Stimulated activated CD4-positive, alpha-beta T cell treated with anti-CD3 and anti-CD28 coated beads, Interleukin-12 subunit alpha, Interleukin-12 subunit beta, amount 100 ng/mL, for 48 hours (primary cell): Measurements from ENCODE around the gene PALB2.
A peak's percentile ranks its signal among the peaks of the same experiment; 100 is the strongest.

Source experiments
- DNase-seq, 3 donors: peaks; one replicate each; pipeline ENCODE4 v3.0.0-alpha.2; 2020; ENCODE audit warnings: low read depth in 2 of 3, low spot score in 1 of 3

Gene PALB2

DNA sequence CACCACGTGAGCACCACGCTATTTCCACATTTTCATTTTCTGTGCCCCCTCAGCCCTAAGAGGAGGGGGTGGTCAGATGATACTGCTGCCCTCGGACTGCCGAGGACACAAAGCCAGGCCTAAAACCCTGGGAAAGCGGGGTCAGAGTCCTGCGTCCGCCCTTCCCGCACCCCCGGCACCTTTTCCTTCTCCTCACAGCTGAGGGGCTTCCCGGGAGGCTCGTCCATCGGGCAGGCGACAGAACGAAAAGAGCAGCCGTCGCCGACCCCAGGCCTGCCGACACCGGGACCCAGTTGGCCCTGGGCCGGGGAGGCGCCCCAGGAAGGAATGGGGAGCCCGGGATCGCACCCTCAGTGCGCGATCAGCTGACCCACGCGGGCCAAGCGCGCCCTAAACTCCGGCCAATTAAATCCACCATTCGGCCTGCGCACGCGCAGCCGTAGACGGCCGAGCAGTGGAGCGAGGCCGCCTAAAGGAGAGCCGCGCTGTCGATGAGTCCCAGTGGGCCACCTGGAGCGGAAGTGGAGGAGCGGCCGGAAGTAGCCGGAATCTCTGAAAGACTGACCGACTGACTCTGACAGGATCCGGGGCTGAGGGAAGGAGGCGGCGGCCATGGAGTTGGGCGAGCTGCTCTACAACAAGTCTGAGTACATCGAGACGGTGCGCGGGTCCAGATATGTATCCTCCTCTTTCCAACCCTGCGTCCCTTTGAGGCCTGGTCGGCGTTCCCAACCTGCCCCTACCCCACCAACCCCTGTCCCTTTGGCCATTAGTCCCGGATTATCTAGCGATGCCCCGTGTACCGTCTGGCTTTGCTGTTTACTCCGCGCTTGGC is at the start of gene PALB2, which contains the start of gene DCTN5:
Gene PALB2, minus strand, starts transcription at position 380 of the 835 bp plus-strand sequence. Its CDS starts 153 bp downstream, at position 227.
Gene DCTN5, plus strand, starts transcription at position 536 of the 835 bp plus-strand sequence. Its CDS starts 77 bp downstream, at position 613.
- DNase-seq = peak; percentile 77 to 88 (median 88)

- no peak for DNase-seq
Measured at GRCh38 chr16:23689442-23690187, 48.5 kb upstream of the PALB2 start.

- no peak for DNase-seq
Measured at GRCh38 chr16:23687034-23687808, 46.1 kb upstream of the PALB2 start.

DNA sequence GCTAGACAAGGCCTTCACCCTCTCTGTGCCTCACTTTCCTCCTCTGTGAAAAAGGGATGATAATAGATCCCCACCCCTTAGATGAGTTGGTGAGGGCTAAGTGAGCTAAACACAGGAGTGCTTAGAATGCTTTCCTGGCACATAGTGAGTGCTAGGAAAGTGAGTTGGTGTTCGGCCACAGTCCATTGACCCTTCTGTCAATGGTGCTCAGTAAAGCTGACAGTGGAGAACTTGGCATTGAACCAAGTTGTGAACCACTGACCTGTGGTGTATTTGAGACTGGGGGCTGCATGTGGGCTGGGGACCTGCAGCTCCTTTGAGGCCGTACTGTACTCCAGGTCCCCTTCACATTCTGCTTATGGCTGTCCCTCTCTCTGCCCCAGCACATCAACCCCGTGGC is 42.4 kb upstream of the PALB2 start:
- no peak for DNase-seq

DNA sequence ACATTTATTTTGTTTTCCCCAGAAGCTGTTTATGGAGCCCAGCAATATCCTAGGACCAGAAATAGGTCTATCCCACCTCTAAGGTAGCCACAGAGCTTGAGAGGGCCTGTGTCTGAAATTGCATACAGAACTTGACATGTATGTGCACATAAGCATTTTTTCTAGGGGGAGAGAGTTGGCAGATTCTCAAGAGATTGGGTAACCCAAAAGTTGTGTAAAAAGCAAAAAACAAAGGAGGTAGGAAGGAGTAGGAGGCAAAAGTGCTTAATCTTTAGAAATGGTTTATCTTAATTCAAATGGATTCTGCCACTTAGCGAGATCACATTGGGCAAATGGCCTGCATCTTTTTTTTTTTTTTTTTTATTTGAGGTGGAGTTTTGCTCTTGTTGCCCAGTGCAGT is 41.1 kb upstream of the PALB2 start:
- no peak for DNase-seq

DNA sequence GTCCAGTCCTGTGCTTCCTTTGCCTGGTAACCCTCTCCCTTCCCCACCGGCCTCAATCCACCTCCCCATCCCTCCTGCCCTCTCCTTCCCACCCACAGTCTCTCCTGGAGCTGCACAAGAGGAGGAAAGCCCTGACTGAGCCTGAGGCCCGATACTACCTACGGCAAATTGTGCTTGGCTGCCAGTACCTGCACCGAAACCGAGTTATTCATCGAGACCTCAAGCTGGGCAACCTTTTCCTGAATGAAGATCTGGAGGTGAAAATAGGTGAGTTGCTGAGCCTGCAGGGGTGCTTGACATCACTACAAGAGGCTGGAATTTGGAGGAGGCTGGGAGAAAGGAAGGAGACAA is 38.9 kb upstream of the PALB2 start:
- no peak for DNase-seq

GRCh38 chr16:23679274-23679985 is 38.3 kb upstream of the PALB2 start:
- peak in 1 of 3 donors; percentile 16 for DNase-seq

DNA sequence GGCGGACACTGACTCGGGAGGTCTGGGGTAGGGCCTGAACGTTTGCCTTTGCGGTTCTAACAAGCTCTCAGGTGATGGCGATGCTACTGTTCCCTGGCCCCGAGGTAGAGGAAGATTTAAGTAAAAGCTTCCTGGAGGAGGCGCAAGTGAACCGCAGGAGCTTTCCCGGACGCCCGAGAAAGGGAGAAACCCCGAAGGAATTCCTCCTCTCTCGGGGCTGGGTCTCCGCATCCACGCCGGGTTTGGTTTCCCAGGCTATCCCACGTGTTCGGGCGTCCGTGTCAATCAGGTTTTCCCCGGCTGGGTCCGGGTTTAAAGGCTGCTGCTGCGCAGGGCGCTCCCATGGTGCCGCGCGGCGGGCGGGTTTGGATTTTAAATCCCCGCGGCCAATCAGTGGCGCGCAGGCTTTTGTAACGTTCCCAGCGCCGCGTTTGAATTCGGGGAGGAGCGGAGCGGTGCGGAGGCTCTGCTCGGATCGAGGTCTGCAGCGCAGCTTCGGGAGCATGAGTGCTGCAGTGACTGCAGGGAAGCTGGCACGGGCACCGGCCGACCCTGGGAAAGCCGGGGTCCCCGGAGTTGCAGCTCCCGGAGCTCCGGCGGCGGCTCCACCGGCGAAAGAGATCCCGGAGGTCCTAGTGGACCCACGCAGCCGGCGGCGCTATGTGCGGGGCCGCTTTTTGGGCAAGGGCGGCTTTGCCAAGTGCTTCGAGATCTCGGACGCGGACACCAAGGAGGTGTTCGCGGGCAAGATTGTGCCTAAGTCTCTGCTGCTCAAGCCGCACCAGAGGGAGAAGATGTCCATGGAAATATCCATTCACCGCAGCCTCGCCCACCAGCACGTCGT is 37.5 kb upstream of the PALB2 start, which contains the start of gene PLK1:
Gene PLK1, plus strand, starts transcription at position 460 of the 844 bp plus-strand sequence. Its CDS starts 44 bp downstream, at position 504.
- peak; percentile 76 to 85 (median 76) for DNase-seq

DNA sequence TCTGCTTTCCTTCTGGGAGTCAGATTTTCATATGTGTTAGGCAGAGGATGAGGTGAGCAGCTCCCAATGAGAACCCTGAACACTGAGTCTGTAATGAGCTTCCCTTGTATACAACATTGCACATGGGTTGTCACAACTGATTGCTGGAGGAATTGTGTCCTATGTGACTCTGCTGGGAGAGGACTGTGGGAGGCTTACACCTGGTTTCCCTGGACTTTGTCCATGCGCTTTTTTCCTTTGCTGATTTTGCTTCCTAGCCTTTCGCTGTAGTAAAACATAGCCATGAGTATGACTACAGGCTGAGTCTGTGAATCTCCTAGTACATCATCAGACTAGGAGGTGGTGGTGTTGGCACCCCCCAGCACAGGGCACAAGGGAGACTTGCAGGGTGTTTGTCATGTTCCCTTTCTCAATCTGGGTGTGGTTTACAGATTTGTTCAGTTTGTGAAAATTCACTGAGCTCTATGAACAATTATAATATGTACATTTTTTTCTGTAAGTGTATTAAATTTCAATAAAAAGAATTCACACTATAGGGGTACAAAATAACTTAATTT is 35.9 kb upstream of the PALB2 start:
- DNase-seq = no peak

DNA sequence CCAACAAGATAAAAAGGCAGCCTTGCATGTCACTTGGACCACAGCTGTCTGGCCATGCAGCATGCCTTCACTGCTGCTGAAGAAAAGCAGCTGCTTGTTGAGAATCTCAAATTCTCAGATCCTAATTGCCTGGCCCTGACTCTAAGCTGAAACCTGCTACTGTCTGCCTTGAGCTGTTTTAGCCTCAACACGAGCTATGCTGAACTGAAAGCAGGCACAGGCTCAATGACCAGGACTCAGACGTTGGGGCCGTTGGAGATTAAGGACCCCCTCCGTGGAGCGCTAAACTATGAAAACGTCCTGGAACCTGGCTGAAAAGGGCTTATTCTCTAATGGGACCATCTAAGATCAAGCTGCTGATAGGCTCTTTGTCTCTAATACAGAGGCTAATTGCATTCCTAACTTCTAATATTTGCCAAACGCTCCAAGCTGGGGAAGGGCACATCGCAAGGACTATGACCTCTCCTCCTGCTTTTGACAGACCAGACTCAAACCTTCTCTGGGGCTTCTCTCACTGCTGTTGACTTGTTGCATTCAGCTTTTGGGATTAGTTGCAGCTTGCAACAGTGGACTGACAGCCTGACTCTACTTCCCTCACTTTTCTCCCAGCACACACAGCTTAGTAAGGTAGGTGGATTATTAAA is 33.0 kb upstream of the PALB2 start:
- no peak for DNase-seq

GRCh38 chr16:23670137-23670776 is 29.1 kb upstream of the PALB2 start:
- DNase-seq = peak; percentile 31 to 53 (median 39)

GRCh38 chr16:23668873-23669272 is 27.8 kb upstream of the PALB2 start:
- DNase-seq = no peak

GRCh38 chr16:23668225-23668624 is 27.1 kb upstream of the PALB2 start:
- no peak for DNase-seq

- no peak for DNase-seq
Measured at GRCh38 chr16:23667355-23667659, 26.2 kb upstream of the PALB2 start.

- DNase-seq = no peak
Measured at GRCh38 chr16:23666571-23667354, 25.7 kb upstream of the PALB2 start.

DNA sequence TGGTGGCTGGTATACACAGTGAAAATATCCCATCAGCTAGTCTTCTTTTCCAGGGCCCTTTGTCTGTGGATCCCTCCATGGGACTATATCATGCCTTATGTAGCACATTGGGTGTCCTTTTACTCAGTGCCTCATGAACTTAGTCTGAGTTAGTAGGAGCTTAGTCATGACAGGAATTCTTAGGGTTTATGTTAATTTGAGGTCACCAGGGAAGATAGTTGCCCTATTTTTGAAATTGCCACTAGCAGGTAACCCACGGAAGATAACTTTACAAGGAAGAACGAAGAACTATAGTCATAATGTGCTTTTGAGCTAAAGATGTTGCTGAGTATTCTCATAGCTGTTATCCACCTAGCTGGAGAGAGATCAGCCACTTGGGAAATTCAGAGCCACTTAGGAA is 22.8 kb upstream of the PALB2 start:
- DNase-seq = no peak

DNA sequence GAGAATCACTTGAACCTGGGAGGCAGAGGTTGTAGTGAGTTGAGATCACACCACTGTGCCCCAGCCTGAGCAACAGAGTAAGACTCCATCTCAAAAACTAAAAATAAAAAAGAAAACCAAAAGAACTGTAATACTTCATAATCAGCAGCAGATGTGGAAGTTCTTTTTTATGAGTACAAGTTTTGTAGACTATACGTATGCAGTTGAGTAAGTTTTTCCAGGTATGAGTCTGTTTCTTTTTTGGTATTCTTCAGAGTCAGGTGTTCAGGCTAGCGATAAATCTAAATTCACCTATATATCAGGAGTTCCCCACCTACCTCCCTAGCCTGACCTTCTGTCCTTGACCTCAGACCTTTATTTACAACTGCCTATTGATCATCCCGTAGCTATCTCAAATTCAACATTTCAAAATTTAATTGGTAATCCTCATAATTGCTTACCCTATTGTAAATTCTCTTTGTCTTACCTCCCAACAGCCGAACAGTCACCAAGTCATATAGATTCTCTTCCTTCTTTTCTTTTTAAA is 10.9 kb upstream of the PALB2 start:
- no peak for DNase-seq
